ENCODE data around the gene HMBS. TPM values are rescaled to one million over a fixed set of nuclear protein-coding genes. Genes with fewer than 3 reads are reported as not detected.
"Not testable (repeated sequence)": the region's sequence is repeated elsewhere in the genome, so short reads cannot be mapped to it uniquely, and the experiment has no call there.

HMBS gene
- total RNA-seq, 4 donors from 2014 or later, result 8.7 to 31.1 (median 14.5) TPM

- in situ Hi-C loops (cut with MboI; ENCODE audit: low sequenced_read_pairs in 4 of 4) (no loop called here), intact Hi-C loops (cut with DNase I; ENCODE audit: low total_unique reads) (no loop called here)
- Histone ChIP-seq H3K27me3 (no peaks in the 10 kb centered on the region), H3K9me3 (no peaks in the 10 kb centered on the region), H3K27ac (no peak overlapping the region), H3K4me3 (no peak overlapping the region), H3K36me3 (peaks cover 0 to 81% of the 10 kb centered on the region in 2 donors), H3K4me1 (peaks cover 0 to 4% of the 10 kb centered on the region in 2 donors)
- TF ChIP-seq, protein P1, sequence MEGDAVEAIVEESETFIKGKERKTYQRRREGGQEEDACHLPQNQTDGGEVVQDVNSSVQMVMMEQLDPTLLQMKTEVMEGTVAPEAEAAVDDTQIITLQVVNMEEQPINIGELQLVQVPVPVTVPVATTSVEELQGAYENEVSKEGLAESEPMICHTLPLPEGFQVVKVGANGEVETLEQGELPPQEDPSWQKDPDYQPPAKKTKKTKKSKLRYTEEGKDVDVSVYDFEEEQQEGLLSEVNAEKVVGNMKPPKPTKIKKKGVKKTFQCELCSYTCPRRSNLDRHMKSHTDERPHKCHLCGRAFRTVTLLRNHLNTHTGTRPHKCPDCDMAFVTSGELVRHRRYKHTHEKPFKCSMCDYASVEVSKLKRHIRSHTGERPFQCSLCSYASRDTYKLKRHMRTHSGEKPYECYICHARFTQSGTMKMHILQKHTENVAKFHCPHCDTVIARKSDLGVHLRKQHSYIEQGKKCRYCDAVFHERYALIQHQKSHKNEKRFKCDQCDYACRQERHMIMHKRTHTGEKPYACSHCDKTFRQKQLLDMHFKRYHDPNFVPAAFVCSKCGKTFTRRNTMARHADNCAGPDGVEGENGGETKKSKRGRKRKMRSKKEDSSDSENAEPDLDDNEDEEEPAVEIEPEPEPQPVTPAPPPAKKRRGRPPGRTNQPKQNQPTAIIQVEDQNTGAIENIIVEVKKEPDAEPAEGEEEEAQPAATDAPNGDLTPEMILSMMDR (IDR thresholded peaks at IDR 0.05 in 4 of 5, conservative IDR thresholded peaks at IDR 0.05 in 1 of 5), result no peak
- no peak for TF ChIP-seq POLR2A (IDR thresholded peaks at IDR 0.05)
- DNase-seq (no peak), ATAC-seq (no peak)
These were observed 46.0 kb downstream of the HMBS start for GRCh38 chr11:119130662-119131061.

- no peaks in the 10 kb centered on the region for H3K4me1 ChIP-seq
- intact Hi-C loops (cut with DNase I; ENCODE audit: low total_unique reads), result no loop called here
- no peak for ATAC-seq
- no peak overlapping the region for H3K4me3 ChIP-seq
- H3K36me3 ChIP-seq, result peaks cover 0 to 53% of the 10 kb centered on the region in 2 donors
- H3K9me3 ChIP-seq, result no peaks in the 10 kb centered on the region
- H3K27ac ChIP-seq, result no peak overlapping the region
- H3K27me3 ChIP-seq, result no peaks in the 10 kb centered on the region
- in situ Hi-C loops (cut with MboI; ENCODE audit: low sequenced_read_pairs in 4 of 4), result no loop called here
- DNase-seq, result no peak
- TF ChIP-seq, protein P1 (IDR thresholded peaks at IDR 0.05 in 4 of 5, conservative IDR thresholded peaks at IDR 0.05 in 1 of 5), result peak in 1 of 5 experiments; percentile 32
- TF ChIP-seq POLR2A (IDR thresholded peaks at IDR 0.05), result no peak
These were observed 49.8 kb downstream of the HMBS start for GRCh38 chr11:119134389-119134978.

DNA sequence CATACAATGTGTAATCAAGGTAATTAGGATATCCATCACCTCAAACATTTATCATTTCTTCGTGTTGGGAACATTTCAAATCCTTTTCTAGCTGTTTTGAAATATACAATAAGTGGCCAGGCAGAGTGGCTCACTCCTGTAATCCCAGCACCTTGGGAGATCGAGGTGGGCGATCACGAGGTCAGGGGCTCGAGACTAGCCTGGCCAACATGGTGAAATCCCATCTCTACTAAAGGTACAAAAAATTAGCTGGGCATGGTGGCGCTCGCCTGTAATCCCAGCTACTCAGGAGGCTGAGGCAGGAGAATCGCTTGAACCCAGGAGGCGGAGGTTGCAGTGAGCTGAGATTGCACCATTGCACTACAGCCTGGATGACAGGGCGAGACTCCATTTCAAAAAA lies 54.6 kb downstream of the HMBS start:
- H3K4me3 ChIP-seq; H3K27ac ChIP-seq; H3K4me1 ChIP-seq; H3K9me3 ChIP-seq; intact Hi-C loops (cut with DNase I; ENCODE audit: low total_unique reads); H3K36me3 ChIP-seq; DNase-seq; ATAC-seq; H3K27me3 ChIP-seq; in situ Hi-C loops (cut with MboI; ENCODE audit: low sequenced_read_pairs in 4 of 4): not testable (repeated sequence)

Other genes with a start within 250 kb of the HMBS start
- not detected for gene CXCR5, start 201.0 kb upstream of the HMBS start, total RNA-seq
- gene BCL9L, start 159.0 kb upstream of the HMBS start, total RNA-seq, result 10 to 100 TPM; 17.1 to 35.6 (median 23.8) TPM
- gene UPK2, start 128.6 kb upstream of the HMBS start, total RNA-seq, result not detected
- gene FOXR1, start 113.1 kb upstream of the HMBS start, total RNA-seq, result not detected
- 10 to 100 TPM in 3 of 4 donors, 1 to 10 TPM in 1; 7.4 to 36.4 (median 16.1) TPM for gene CENATAC, start 86.7 kb upstream of the HMBS start, total RNA-seq
- gene RPS25, start 66.5 kb upstream of the HMBS start, total RNA-seq, result 1,000 to 10,000 TPM; 1,700 to 2,567 (median 1,849) TPM
- 10 to 100 TPM; 43.0 to 82.8 (median 66.9) TPM for gene TRAPPC4, start 66.1 kb upstream of the HMBS start, total RNA-seq
- gene SLC37A4, start 54.0 kb upstream of the HMBS start, total RNA-seq, result 10 to 100 TPM; 29.7 to 72.9 (median 56.4) TPM
- 10 to 100 TPM; 18.4 to 29.2 (median 21.9) TPM for gene HYOU1, start 27.7 kb upstream of the HMBS start, total RNA-seq
- 10 to 100 TPM; 16.5 to 25.9 (median 20.3) TPM for gene VPS11, start 17.1 kb upstream of the HMBS start, total RNA-seq
- gene DPAGT1, start 17.0 kb downstream of the HMBS start, total RNA-seq, result 10 to 100 TPM in 3 of 4 donors, 1 to 10 TPM in 1; 8.9 to 34.0 (median 15.1) TPM
- 10 to 100 TPM; 10.0 to 30.7 (median 18.7) TPM for gene C2CD2L, start 22.5 kb downstream of the HMBS start, total RNA-seq
- gene HINFP, start 36.7 kb downstream of the HMBS start, total RNA-seq, result 10 to 100 TPM in 3 of 4 donors, 1 to 10 TPM in 1; 8.1 to 17.8 (median 15.3) TPM
- gene ABCG4, start 64.2 kb downstream of the HMBS start, total RNA-seq, result not detected
- 10 to 100 TPM; 12.2 to 21.3 (median 16.4) TPM for gene NLRX1, start 83.8 kb downstream of the HMBS start, total RNA-seq
- under 1 TPM in 1 of 4 donors, not detected in 3; 0.46 TPM for gene NHERF4, start 100.6 kb downstream of the HMBS start, total RNA-seq
- 1 to 10 TPM; 3.0 to 6.7 (median 4.5) TPM for gene CBL, start 121.5 kb downstream of the HMBS start, total RNA-seq
- gene MCAM, start 232.2 kb downstream of the HMBS start, total RNA-seq, result 100 to 1,000 TPM in 3 of 4 donors, 10 to 100 TPM in 1; 22.6 to 193 (median 123) TPM
- gene RNF26, start 249.6 kb downstream of the HMBS start, total RNA-seq, result 1 to 10 TPM; 3.8 to 5.1 (median 4.7) TPM

Data from gastrocnemius medialis (tissue), 4 donors.